ENCODE results near the gene RBBP4. TPM values are rescaled to one million over a fixed set of nuclear protein-coding genes. Genes with fewer than 3 reads are reported as not detected.

RBBP4 gene
- total and polyA plus RNA-seq, 2 experiments from 2014 or later, result 72.4 to 109 TPM

DNA sequence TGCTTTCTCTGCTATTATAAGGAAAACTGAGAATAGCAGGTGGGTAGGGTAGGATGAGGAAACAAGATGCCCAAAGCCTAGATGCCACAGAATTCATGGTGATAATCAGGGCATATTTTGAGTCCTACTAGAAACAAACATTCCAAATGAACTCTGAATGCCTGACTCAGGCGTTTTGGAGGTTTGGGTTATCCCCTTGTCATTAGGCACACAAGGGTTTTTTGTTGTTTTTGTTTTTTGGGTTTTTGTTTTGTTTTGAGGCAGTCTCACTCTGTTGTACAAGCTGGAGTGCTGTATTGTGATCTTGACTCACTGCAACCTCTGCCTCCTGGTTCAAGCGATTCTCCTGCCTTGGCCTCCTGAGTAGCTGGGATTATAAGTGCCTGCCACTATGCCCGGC is 32.4 kb downstream of the RBBP4 start:
- Histone ChIP-seq H2AFZ (no peak overlapping the region), H3K4me2 (ENCODE audit: unreplicated experiment) (no peak overlapping the region), H3K9ac (no peak overlapping the region), H3F3A (ENCODE audit: insufficient read depth) (peaks cover 76% of the 10 kb centered on the region), H3K27me3 (replicated peaks; ENCODE audit: insufficient read depth) (no peaks in the 10 kb centered on the region), H4K20me1 (ENCODE audit: insufficient read depth) (no peaks in the 10 kb centered on the region), H3K9me2 (ENCODE audit: insufficient read depth) (no peaks in the 10 kb centered on the region), H3K79me2 (ENCODE audit: insufficient read depth) (peaks cover 34% of the 10 kb centered on the region), H3K4me3 (no peak overlapping the region), H3K4me1 (ENCODE audit: insufficient read depth) (peaks cover 19% of the 10 kb centered on the region), H3K27ac (0 out of 2 replicates have a peak overlapping the region, but pooled peaks have one; percentile 42), H3K9me3 (ENCODE audit: low read depth) (no peaks in the 10 kb centered on the region), H3K36me3 (ENCODE audit: low read depth) (peaks cover 67% of the 10 kb centered on the region)
- DNase-seq, result no peak
- TF ChIP-seq EZH2phosphoT487 (IDR thresholded peaks at IDR 0.05; ENCODE audit: insufficient read depth, low read depth) (no peak), EZH2 (IDR thresholded peaks at IDR 0.05; ENCODE audit: insufficient read depth, poor library complexity, severe bottlenecking) (no peak)
- in situ Hi-C loops (cut with MboI), result no loop called here
- whole genome bisulfite sequencing, 2 experiments (ENCODE audit: low coverage in 1 of 2, low lambda C conversion rate in 2 of 2, missing lambda C conversion rate in 2 of 2), result 79 to 86% methylated on average over 3 of the region's 3 CpGs

DNA sequence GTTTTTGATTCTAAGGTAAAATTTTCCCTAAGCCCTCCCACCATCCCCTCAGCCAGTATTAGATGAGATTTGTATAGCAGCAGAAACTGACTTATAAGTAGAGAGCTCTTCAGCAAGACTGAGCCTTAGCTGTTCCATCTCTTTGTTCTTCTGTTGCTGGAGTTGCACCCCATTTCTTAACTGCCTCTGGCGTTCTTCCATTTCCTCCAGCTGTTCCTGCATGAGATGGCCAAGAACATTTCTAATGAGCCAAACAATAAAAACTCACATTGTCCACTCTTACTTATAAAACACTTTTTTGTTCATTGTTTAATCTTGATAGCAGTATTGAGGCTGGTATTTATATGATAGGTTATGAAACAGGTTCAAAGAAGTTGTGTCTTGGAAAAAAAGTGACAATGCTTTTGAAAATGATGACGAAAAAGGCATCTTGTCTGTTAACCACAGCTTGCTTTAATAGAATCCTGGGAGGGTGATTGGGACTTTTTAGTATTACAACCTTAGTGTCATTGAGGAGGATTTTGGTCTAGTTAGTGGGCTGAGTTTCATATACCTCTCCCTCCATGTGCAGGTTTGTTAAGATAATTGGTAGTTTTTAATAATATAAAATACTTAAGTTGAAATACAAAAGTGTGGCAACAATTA is 33.3 kb downstream of the RBBP4 start:
- H3K27ac ChIP-seq, result peak overlapping the region; percentile 42
- 0 out of 2 replicates have a peak overlapping the region, but pooled peaks have one; percentile 6 for H3K9ac ChIP-seq
- H2AFZ ChIP-seq, result no peak overlapping the region
- H3K4me1 ChIP-seq (ENCODE audit: insufficient read depth), result peaks cover 20% of the 10 kb centered on the region
- H4K20me1 ChIP-seq (ENCODE audit: insufficient read depth), result no peaks in the 10 kb centered on the region
- H3K4me2 ChIP-seq (ENCODE audit: unreplicated experiment), result no peak overlapping the region
- H3K9me3 ChIP-seq (ENCODE audit: low read depth), result no peaks in the 10 kb centered on the region
- no peak for TF ChIP-seq EZH2phosphoT487 (IDR thresholded peaks at IDR 0.05; ENCODE audit: insufficient read depth, low read depth)
- TF ChIP-seq EZH2 (IDR thresholded peaks at IDR 0.05; ENCODE audit: insufficient read depth, poor library complexity, severe bottlenecking), result no peak
- H3K79me2 ChIP-seq (ENCODE audit: insufficient read depth), result peaks cover 41% of the 10 kb centered on the region
- peak; percentile 64 for DNase-seq
- in situ Hi-C loops (cut with MboI), result no loop called here
- 16 to 17% methylated on average over 2 of the region's 2 CpGs for WGBS, 2 experiments (ENCODE audit: low coverage in 1 of 2, low lambda C conversion rate in 2 of 2, missing lambda C conversion rate in 2 of 2)
- H3K36me3 ChIP-seq (ENCODE audit: low read depth), result peaks cover 66% of the 10 kb centered on the region
- no peaks in the 10 kb centered on the region for H3K9me2 ChIP-seq (ENCODE audit: insufficient read depth)
- peaks cover 69% of the 10 kb centered on the region for H3F3A ChIP-seq (ENCODE audit: insufficient read depth)
- no peak overlapping the region for H3K4me3 ChIP-seq
- no peaks in the 10 kb centered on the region for H3K27me3 ChIP-seq (replicated peaks; ENCODE audit: insufficient read depth)

GRCh38 chr1:32685498-32685897 is 34.5 kb downstream of the RBBP4 start:
- Histone ChIP-seq H3K27me3 (replicated peaks; ENCODE audit: insufficient read depth) (no peaks in the 10 kb centered on the region), H3K4me2 (ENCODE audit: unreplicated experiment) (no peak overlapping the region), H3F3A (ENCODE audit: insufficient read depth) (peaks cover 60% of the 10 kb centered on the region), H4K20me1 (ENCODE audit: insufficient read depth) (no peaks in the 10 kb centered on the region), H3K79me2 (ENCODE audit: insufficient read depth) (peaks cover 53% of the 10 kb centered on the region), H3K27ac (peak overlapping the region; percentile 42; the same call in 1 of the 2 replicates), H3K9me2 (ENCODE audit: insufficient read depth) (no peaks in the 10 kb centered on the region), H3K9ac (no peak overlapping the region), H3K4me3 (no peak overlapping the region), H2AFZ (no peak overlapping the region), H3K4me1 (ENCODE audit: insufficient read depth) (peaks cover 22% of the 10 kb centered on the region), H3K36me3 (ENCODE audit: low read depth) (peaks cover 54% of the 10 kb centered on the region), H3K9me3 (ENCODE audit: low read depth) (no peaks in the 10 kb centered on the region)
- TF ChIP-seq EZH2 (IDR thresholded peaks at IDR 0.05; ENCODE audit: insufficient read depth, poor library complexity, severe bottlenecking) (no peak), EZH2phosphoT487 (IDR thresholded peaks at IDR 0.05; ENCODE audit: insufficient read depth, low read depth) (no peak)
- in situ Hi-C loops (cut with MboI), result no loop called here
- whole genome bisulfite sequencing, 2 experiments (ENCODE audit: low coverage in 1 of 2, low lambda C conversion rate in 2 of 2, missing lambda C conversion rate in 2 of 2), result 93 to 95% methylated on average over 2 of the region's 2 CpGs
- no peak for DNase-seq

DNA sequence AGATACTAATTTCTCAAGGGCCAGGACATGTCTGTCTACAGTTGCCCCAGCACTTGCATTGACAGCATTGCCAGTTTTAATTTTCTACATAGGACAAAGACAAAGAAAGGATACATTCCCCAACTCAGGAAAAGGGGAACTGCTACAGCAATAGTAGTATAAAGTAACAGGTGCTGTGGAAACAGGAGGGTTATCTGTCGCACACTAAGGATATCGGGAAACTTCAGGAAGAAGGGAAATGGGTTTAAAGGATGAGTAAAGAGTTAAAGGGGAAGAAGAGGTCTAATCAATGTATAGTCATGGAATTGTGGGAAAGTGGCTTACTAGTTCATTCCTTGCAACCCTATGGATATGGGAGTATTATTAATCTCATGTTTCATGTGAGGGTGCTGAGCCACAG is 35.4 kb downstream of the RBBP4 start:
- peaks cover 62% of the 10 kb centered on the region for H3K79me2 ChIP-seq (ENCODE audit: insufficient read depth)
- whole genome bisulfite sequencing, 2 experiments (ENCODE audit: low coverage in 1 of 2, low lambda C conversion rate in 2 of 2, missing lambda C conversion rate in 2 of 2), result 96 to 98% methylated on average over 2 of the region's 2 CpGs

More for the DNA sequence above, 35.4 kb downstream of the RBBP4 start:
- Histone ChIP-seq H3K4me1 (ENCODE audit: insufficient read depth) (peaks cover 22% of the 10 kb centered on the region), H3K36me3 (ENCODE audit: low read depth) (peaks cover 51% of the 10 kb centered on the region), H3F3A (ENCODE audit: insufficient read depth) (peaks cover 51% of the 10 kb centered on the region), H4K20me1 (ENCODE audit: insufficient read depth) (no peaks in the 10 kb centered on the region), H3K4me3 (no peak overlapping the region), H3K4me2 (ENCODE audit: unreplicated experiment) (no peak overlapping the region), H3K9me2 (ENCODE audit: insufficient read depth) (no peaks in the 10 kb centered on the region), H3K27me3 (replicated peaks; ENCODE audit: insufficient read depth) (no peaks in the 10 kb centered on the region), H3K9me3 (ENCODE audit: low read depth) (no peaks in the 10 kb centered on the region), H2AFZ (no peak overlapping the region), H3K9ac (no peak overlapping the region), H3K27ac (no peak overlapping the region)
- no peak for DNase-seq
- TF ChIP-seq EZH2 (IDR thresholded peaks at IDR 0.05; ENCODE audit: insufficient read depth, poor library complexity, severe bottlenecking), result no peak
- no peak for TF ChIP-seq EZH2phosphoT487 (IDR thresholded peaks at IDR 0.05; ENCODE audit: insufficient read depth, low read depth)
- in situ Hi-C loops (cut with MboI), result no loop called here
